SK-N-SH (cell line): ENCODE data around the gene TDRD12.

Experiments
- CTCF ChIP-seq: fragments of 200-600 bp; sonication (generic); IDR thresholded peaks from 2 replicates; pipeline ENCODE4 v1.6.1; 2017; ENCODE audit warnings: antibody characterized with exemption, mild to moderate bottlenecking, moderate library complexity
- EZH2phosphoT487 ChIP-seq: fragments of 200-600 bp; sonication (generic); IDR thresholded peaks from 2 replicates; pipeline ENCODE4 v1.6.1; 2017; ENCODE audit warnings: low read depth, mixed run types, mild to moderate bottlenecking, antibody characterized with exemption, moderate library complexity, borderline replicate concordance
- FOXJ3 ChIP-seq: sonication (generic); formaldehyde crosslinking; IDR thresholded peaks from 2 replicates; pipeline ENCODE4 v1.5.1; 2020; ENCODE audit warnings: mild to moderate bottlenecking, missing genetic modification reagents
- MAX ChIP-seq: IDR thresholded peaks from 2 replicates; pipeline ENCODE4 v1.4.0; 2012; ENCODE audit warnings: low read depth
- NFIC ChIP-seq: IDR thresholded peaks from 2 replicates; pipeline ENCODE4 v1.4.0; 2012; ENCODE audit warnings: borderline replicate concordance
- PBX3 ChIP-seq: IDR thresholded peaks from 2 replicates; pipeline ENCODE4; 2012
- POLR2AphosphoS5 ChIP-seq: IDR thresholded peaks from 2 replicates; pipeline ENCODE4 v1.6.1; 2012; ENCODE audit warnings: low read depth, low read length
- RCOR1 ChIP-seq: fragments of 150-350 bp; IDR thresholded peaks from 2 replicates; pipeline ENCODE4 v1.6.1; 2017; ENCODE audit warnings: antibody characterized with exemption, low read length
- REST ChIP-seq: IDR thresholded peaks from 2 replicates; pipeline ENCODE4 v1.6.1; 2012; ENCODE audit warnings: mild to moderate bottlenecking, low read depth, low read length, moderate library complexity
- TAF1 ChIP-seq: IDR thresholded peaks from 2 replicates; pipeline ENCODE4 v1.6.1; 2012; ENCODE audit warnings: low read depth, mild to moderate bottlenecking, low read length, moderate library complexity, borderline replicate concordance

GRCh38 chr19:32773126-32773525, 53.6 kb downstream of the TDRD12 start:
- no peak for TF ChIP-seq NFIC
- no peak for TF ChIP-seq FOXJ3 (CRISPR knock-in tag)
- no peak for TF ChIP-seq MAX
- no peak for TF ChIP-seq CTCF
- TF ChIP-seq TAF1 = no peak
- TF ChIP-seq REST = no peak
- no peak for TF ChIP-seq POLR2AphosphoS5
- TF ChIP-seq EZH2phosphoT487 = no peak
- no peak for TF ChIP-seq PBX3
- no peak for TF ChIP-seq RCOR1
